Measurements from ENCODE around the gene HLA-DOA.
A peak's percentile ranks its signal among the peaks of the same experiment; 100 is the strongest.

Gene HLA-DOA

GRCh38 chr6:33008944-33009861 lies at the start of gene HLA-DOA:
Gene HLA-DOA, minus strand, starts transcription at chr6:33009591.
- peak; percentile 20 for DNase-seq (ENCODE audit: low read depth)

GRCh38 chr6:33057222-33058150 lies 48.1 kb upstream of the HLA-DOA start:
- DNase-seq (ENCODE audit: low read depth): no peak

GRCh38 chr6:33053230-33053629 lies 43.8 kb upstream of the HLA-DOA start:
- peak; percentile 48 for DNase-seq (ENCODE audit: low read depth)

- DNase-seq (ENCODE audit: low read depth): no peak
Observed at GRCh38 chr6:33052627-33053026, 43.2 kb upstream of the HLA-DOA start.

GRCh38 chr6:33050014-33050810 lies 40.8 kb upstream of the HLA-DOA start:
- DNase-seq (ENCODE audit: low read depth): no peak

GRCh38 chr6:33049323-33050013 lies 40.1 kb upstream of the HLA-DOA start:
- DNase-seq (ENCODE audit: low read depth): no peak

- no peak for DNase-seq (ENCODE audit: low read depth)
Observed at GRCh38 chr6:33040157-33040556, 30.8 kb upstream of the HLA-DOA start.

- no peak for DNase-seq (ENCODE audit: low read depth)
Observed at GRCh38 chr6:33036535-33036934, 27.1 kb upstream of the HLA-DOA start.

GRCh38 chr6:33034554-33034953 lies 25.2 kb upstream of the HLA-DOA start:
- DNase-seq (ENCODE audit: low read depth): no peak

GRCh38 chr6:33030245-33030644 lies 20.9 kb upstream of the HLA-DOA start:
- no peak for DNase-seq (ENCODE audit: low read depth)

GRCh38 chr6:33029328-33030184 lies 20.2 kb upstream of the HLA-DOA start:
- DNase-seq (ENCODE audit: low read depth): peak; percentile 32

GRCh38 chr6:33028220-33028849 lies 18.9 kb upstream of the HLA-DOA start:
- no peak for DNase-seq (ENCODE audit: low read depth)

- no peak for DNase-seq (ENCODE audit: low read depth)
Observed at GRCh38 chr6:33024521-33024920, 15.1 kb upstream of the HLA-DOA start.

GRCh38 chr6:33023536-33023935 lies 14.1 kb upstream of the HLA-DOA start:
- DNase-seq (ENCODE audit: low read depth): no peak

- DNase-seq (ENCODE audit: low read depth): no peak
Observed at GRCh38 chr6:33021917-33022316, 12.5 kb upstream of the HLA-DOA start.

- DNase-seq (ENCODE audit: low read depth): no peak
Observed at GRCh38 chr6:33019372-33019771, 10.0 kb upstream of the HLA-DOA start.

- DNase-seq (ENCODE audit: low read depth): peak; percentile 79
Observed at GRCh38 chr6:33018904-33019303, 9.5 kb upstream of the HLA-DOA start.

GRCh38 chr6:33018418-33018817 lies 9.0 kb upstream of the HLA-DOA start:
- no peak for DNase-seq (ENCODE audit: low read depth)

- DNase-seq (ENCODE audit: low read depth): no peak
Observed at GRCh38 chr6:33017694-33018353, 8.4 kb upstream of the HLA-DOA start.

Measured in iris pigment epithelial cell (primary cell).